SKM-1 (cell line): ENCODE measurements around the gene AP4E1.
"Not testable (repeated sequence)": the region's sequence is repeated elsewhere in the genome, so short reads cannot be mapped to it uniquely, and the experiment has no call there.

Experiments
- DNase-seq: peaks from one replicate; lab custom pipeline; 2025; ENCODE audit not compliant: unreplicated experiment; lab: John Stamatoyannopoulos, UW

AP4E1 gene

DNA sequence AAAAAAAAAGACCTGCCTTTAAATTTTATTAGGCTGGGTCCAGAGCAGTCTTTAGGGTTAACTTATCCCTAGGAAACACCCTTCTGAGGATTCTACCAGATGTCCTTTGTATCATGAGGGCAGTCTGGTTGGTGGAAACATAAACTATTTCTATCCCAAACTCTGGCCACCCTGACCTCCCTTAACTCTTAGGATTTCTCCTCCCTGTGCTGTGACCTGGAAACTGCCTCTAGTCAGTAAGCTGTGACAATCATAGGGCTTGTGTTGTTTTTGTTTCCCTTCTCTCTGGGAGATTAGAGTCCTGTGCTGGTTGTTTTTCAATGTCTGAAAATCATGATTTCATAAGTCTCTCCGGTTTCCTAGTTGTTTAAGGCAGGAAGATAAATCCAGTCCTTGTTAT is 108.1 kb downstream of the AP4E1 start:
- DNase-seq = no peak

GRCh38 chr15:51022206-51022605 is 113.7 kb downstream of the AP4E1 start:
- DNase-seq = no peak

DNA sequence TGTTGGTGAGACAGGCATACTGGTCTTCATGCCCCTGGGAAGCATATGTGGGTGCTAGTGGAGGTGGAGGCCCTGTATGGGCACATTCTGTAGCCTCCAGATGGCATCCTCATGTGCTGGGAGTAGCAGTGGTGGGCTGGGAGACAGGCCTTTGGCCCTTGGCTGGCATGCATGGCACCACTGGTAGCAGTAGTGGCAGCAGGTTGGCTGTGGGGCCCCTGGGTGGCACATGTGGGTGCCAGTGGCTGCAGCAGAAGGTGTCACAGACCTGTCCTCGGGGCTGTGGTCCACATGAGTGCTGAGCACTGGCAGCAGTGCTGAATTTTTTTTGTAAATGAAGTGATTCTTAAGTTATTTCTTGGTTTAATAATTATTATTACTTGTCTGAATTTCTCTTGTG is 115.0 kb downstream of the AP4E1 start:
- no peak for DNase-seq

DNA sequence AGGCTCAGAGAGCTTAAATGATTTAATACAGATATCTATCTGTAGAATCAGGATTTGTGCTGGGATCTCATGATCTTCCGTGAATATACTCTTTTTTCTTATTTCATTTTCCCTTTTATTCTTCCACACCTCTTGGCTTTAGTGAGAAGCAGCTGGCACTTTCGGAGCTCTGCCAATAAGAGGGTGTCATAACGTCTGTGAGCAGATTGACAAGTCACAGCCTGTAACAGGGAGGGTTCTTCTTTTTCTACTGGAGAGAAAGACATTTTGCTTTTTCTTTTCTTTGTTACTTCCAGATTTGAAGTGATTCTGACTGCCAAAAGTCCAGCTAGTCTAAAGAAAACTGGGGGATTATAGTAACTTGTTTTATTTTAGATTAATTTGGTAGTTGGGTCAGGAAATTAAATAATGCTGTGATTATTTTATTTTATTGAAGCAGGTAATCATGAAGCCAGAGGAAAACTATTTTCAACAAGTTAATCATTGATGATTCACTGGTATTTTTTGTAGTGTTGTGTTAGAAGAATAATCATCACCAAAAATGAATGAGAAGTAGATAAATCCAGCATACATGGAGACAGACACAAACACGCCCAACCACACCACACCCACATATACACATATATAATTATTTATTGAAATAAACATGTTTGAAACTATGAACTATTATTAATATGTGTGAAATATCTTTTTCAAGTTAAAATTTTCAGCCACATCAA is 116.4 kb downstream of the AP4E1 start:
- no peak for DNase-seq

- no peak for DNase-seq
Measured at GRCh38 chr15:51025454-51025846, 117.0 kb downstream of the AP4E1 start.

- no peak for DNase-seq
Measured at GRCh38 chr15:51030649-51031316, 122.3 kb downstream of the AP4E1 start.

- DNase-seq = not testable (repeated sequence)
Measured at GRCh38 chr15:51037474-51037873, 129.0 kb downstream of the AP4E1 start.

DNA sequence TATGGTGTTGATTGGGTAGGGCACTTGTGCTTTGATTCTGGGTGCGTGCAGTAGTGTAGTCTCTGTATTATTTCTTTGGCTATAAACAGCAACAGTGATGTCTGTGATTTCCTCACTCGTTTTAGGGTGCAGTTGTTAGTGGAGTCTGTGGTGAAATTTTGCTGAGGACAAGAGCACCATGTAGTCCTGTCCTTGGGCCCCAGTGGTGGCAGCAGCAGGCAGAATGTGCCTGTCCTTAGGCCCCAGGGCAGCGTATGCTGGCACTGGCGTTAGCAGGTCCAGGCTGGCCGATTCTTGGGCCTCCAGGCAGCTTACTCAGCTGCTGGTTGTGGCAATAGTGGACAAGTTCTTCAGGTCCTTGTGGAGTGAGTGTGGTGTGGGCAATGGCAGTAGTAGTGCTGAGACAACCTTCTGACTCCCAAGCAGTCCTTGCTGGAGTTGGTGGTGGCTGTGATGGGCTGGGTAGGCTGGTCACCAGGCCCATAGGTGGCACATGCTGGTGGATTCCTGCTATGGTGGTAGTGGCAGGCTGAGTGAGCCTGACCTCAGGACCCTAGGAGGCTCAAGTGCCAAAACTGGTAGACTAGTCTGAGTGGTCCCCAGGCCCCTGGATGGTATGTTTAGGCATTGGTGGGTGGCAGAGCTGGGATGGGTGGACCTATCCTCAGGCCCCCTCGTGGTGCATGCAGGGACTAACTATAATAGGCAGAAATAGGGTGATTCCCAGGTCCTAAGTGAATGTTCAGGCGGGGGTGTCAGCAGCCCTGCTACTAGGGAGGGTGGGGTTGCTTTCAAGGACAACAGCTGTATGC is 129.9 kb downstream of the AP4E1 start:
- DNase-seq = no peak

GRCh38 chr15:51038974-51039319 is 130.5 kb downstream of the AP4E1 start:
- DNase-seq = no peak

- no peak for DNase-seq
Measured at GRCh38 chr15:51044037-51044727, 135.7 kb downstream of the AP4E1 start.

GRCh38 chr15:51046016-51046415 is 137.5 kb downstream of the AP4E1 start:
- no peak for DNase-seq

GRCh38 chr15:51046799-51047449 is 138.4 kb downstream of the AP4E1 start:
- DNase-seq = no peak

DNA sequence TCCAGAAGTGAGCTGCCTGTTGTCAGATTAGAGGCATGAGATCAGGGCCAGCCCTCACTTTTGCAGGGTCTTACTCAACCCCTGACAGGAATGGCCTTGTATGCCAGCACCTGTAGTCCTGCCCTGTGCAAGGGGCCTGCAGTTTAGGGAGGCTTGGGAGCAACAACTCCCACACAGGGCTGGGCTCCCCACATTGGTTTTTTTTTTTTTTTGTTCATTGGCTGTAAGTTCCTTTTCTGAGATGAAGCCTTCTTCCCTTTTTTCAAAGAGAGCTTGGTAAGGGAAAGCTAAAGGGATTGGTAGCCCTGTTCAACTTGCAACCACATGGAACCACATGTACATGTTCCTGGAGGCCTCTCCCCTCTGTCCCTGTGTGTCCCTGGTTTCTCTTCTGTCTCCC is 139.8 kb downstream of the AP4E1 start:
- DNase-seq = peak; percentile 70

DNA sequence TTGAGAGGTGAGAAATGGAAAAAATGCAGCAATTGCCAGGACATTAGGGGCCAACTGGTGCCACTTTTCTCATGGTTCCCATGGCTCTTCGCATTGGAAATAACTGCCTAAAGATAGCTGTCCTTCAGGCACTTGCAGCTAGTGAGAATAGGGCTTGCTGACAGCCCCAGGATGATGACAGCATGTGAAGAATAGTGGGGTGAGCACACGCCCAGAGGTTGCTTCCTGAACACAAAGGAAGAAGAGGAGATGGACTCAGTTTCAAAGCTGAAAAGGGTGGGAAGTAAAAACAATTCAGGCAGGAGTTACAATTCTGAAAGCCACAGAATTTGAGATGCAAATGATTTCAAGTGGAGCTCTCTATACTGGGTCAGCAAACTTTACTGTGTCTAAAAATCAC is 140.6 kb downstream of the AP4E1 start:
- DNase-seq = no peak

DNA sequence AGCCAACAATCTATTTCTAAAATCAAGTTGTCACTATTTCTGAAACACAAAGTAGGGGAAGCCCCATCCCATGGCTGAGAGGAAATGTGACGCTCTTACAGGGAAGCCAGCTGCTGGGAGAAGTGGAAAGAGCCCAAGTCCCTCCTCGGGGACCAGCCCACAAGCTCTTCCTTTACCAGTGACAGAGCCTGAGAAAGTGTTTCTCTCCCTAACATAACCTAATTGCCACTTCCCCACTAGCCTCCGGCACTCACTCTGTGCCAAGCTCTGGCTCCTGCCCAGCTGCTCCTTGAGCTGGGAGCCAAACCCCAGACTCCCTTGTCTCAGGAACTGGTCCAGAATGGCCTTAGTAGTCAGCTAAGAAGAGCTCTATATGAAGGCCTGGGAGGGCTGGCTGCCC is 143.3 kb downstream of the AP4E1 start:
- no peak for DNase-seq

- no peak for DNase-seq
Measured at GRCh38 chr15:51053571-51053970, 145.1 kb downstream of the AP4E1 start.

GRCh38 chr15:51054535-51054934 is 146.1 kb downstream of the AP4E1 start:
- no peak for DNase-seq
